HG03108 (cell line): Measurements from ENCODE around the gene HEATR3.

ENCODE experiments used
- ATAC-seq: cut with Tn5 transposase; IDR thresholded peaks from one replicate; pipeline ENCODE4 v1.9.1; 2021; ENCODE audit warnings: moderate library complexity; ENCODE audit not compliant: unreplicated experiment

Gene HEATR3

DNA sequence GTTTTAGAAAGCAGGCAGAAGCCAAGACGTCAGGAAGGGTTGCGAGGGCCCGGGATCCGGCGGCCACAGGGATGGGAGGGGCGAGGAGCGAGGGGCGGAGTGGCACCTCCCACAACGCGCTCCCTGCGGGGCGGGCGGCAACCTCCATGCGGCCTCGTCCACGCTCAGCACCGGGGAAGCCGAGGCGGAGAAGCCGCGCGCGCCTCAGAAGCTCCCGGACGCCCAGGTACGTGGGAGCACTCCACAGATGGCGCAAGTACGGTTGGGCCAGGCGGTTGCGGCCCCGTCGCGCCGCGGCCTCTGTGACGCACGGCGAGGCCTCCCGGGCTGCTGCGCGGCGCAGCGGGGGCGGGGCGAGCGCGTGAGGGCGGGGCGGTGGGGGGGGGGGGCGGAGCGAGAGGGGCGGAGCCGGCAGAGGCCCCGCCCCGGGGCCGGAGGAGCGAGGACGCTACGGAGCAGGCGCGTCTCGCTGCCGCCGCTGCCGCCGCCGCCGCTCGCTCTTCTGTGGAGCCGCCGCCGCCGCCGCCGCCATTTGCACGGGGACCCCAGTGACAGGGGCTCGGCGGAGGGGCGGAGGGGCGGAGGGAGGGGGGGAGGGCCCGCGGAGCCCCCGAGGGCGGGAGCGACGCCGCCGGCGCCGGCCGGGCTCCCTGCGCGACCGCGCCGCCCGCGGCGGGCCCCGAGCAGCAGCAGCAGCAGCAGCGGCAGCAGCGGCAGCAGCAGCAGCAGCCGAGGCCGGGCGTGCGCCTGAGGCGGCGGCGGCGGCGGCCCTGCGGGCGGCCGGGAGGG is 87.2 kb downstream of the HEATR3 start, which contains the start of gene TENT4B:
Gene TENT4B (plus strand): TSS at position 500 of the 789 bp plus-strand sequence. CDS start 316 bp downstream, outside the sequence.
- peak; percentile 76 for ATAC-seq

DNA sequence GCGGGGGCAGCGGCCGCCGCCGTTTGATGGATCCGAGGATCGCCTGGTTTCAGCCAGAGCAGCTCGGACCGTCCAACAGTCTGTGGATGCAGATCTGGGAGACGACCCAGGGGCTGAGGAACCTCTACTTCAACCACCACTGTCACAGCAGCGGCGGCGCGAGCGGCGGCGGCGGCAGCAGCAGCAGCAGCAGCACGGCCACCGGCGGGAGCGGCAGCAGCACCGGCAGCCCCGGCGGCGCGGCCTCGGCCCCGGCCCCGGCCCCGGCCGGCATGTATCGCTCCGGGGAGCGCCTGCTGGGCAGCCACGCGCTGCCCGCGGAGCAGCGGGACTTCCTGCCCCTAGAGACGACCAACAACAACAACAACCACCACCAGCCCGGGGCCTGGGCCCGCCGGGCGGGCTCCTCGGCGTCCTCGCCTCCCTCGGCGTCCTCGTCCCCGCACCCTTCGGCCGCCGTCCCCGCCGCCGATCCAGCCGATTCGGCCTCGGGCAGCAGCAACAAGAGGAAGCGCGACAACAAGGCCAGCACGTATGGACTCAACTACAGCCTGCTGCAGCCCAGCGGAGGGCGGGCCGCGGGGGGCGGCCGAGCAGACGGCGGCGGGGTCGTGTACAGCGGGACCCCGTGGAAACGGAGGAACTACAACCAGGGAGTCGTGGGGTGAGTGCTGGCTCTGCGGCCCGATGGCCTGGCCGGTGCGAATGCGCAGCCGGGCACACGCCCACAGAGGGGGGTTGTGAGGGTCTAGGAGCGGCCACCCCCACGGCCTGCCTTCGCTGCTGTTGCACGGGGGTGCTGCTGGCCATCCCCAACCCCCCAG is 88.0 kb downstream of the HEATR3 start:
- ATAC-seq: peak; percentile 9

DNA sequence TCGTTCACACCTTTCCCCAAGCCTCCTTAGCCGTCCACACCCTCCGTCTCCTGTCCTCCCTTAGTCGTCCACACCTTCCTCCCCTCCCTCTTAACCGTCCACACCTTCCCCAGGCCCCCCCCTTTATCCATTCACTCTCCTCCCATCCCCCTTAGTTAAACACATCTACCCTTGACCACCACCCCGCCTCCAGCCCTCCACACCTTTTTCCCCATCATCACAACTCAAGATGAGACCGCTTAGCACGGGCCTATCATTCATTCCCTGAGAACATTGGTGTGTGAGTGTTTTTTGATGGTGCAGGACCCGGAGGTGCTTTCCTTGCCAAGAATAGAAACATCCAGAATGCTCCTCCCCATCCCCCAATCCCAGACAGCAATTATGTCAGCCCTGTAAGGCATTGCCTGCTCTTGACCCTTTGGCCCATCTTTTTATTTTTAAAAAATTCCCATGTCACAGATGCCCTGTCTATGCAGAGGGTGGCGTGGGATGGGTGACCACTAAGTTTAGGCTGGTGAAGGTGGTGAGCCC is 88.7 kb downstream of the HEATR3 start:
- ATAC-seq: no peak

DNA sequence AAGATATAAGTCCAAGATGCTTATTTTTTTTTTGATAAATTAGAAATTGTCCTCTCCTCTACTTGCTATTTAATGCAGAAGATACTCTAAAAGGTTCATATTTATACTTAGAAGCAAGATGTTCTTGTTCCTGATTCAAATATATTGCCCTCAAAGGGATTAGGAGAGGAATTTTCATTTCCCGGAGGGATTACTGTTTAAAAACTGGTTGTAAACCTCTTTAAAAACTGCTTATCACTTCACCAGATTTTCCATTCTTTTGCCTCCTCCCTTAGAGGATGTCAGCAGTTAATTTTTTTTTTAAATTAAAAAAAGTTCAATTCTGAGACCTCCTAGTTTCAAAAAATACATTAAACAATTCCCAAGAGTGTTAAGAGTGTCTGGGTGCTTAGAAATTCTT is 90.2 kb downstream of the HEATR3 start:
- ATAC-seq: no peak
